Tibial nerve (tissue), 4 donors: Measurements from ENCODE around the gene ATPAF2. TPM values are rescaled to one million over a fixed set of nuclear protein-coding genes. Genes with fewer than 3 reads are reported as not detected.

Experiments
- DNase-seq, 2 donors: peaks; one replicate each; pipeline ENCODE4 v3.0.0-alpha.2; 2019; ENCODE audit warnings: low spot score in 2 of 2
- H3K27ac ChIP-seq, 4 donors: fragments of 200-600 bp; sonication (generic) in 3 of 4; one replicate each; pipeline ENCODE4 v1.5.1; 2017 to 2019; ENCODE audit warnings: mild to moderate bottlenecking in 1 of 4
- H3K27me3 ChIP-seq, 2 donors: fragments of 200-600 bp; sonication (generic) in 1 of 2; one replicate each; pipeline versions ENCODE4 v1.5.1 to v1.6.0; 2017 to 2019
- H3K36me3 ChIP-seq, 3 donors: fragments of 200-600 bp; sonication (generic); one replicate each; pipeline ENCODE4 v1.5.1; 2018 to 2019
- H3K4me1 ChIP-seq, 4 donors: fragments of 200-600 bp; sonication (generic) in 3 of 4; one replicate each; pipeline ENCODE4 v1.5.1; 2017 to 2019
- H3K4me3 ChIP-seq, 4 donors: fragments of 200-600 bp; sonication (generic) in 3 of 4; one replicate each; pipeline ENCODE4 v1.5.1; 2017 to 2019; ENCODE audit warnings: mild to moderate bottlenecking in 1 of 4, moderate library complexity in 1 of 4
- H3K9me3 ChIP-seq, 4 donors: fragments of 200-600 bp; sonication (generic) in 3 of 4; one replicate each; pipeline ENCODE4 v1.5.1; 2017 to 2019
- EP300 ChIP-seq, 2 donors: sonication (generic); formaldehyde crosslinking; IDR thresholded peaks; one replicate each; pipeline ENCODE4 v1.6.1; 2017; ENCODE audit warnings: antibody characterized with exemption in 2 of 2, mild to moderate bottlenecking in 1 of 2
- POLR2A ChIP-seq, 2 donors: fragments of 450-650 bp; IDR thresholded peaks; one replicate each; pipeline ENCODE4 v1.6.1; 2017; ENCODE audit warnings: antibody characterized with exemption in 2 of 2, mild to moderate bottlenecking in 2 of 2, moderate library complexity in 2 of 2
- WGBS, 2 donors: methylation state at CpG; one replicate each; pipeline ENCODE4 v1.1.5; 2018; 5-methylcytosine and 5-hydroxymethylcytosine counted together
- total RNA-seq, 4 donors: library from RNA; depleted of rRNA; stranded (reverse); fragments of >200 nt; gene quantifications; one replicate each; pipeline ENCODE4 v1.1.0, GENCODE V29; 2016
- TF ChIP-seq, protein P1 (sequence below), 5 experiments: fragments of 200-600 bp in 3 of 5; fragments of 450-650 bp in 2 of 5; sonication (generic) in 3 of 5; IDR thresholded peaks; one replicate each; pipeline ENCODE4 v1.5.1; 2016 to 2019; ENCODE audit warnings: antibody characterized with exemption in 5 of 5, mild to moderate bottlenecking in 3 of 5, moderate library complexity in 2 of 5

ATPAF2 gene
- total RNA-seq, 4 donors from 2014 or later = 24.0 to 43.7 (median 35.5) TPM

DNA sequence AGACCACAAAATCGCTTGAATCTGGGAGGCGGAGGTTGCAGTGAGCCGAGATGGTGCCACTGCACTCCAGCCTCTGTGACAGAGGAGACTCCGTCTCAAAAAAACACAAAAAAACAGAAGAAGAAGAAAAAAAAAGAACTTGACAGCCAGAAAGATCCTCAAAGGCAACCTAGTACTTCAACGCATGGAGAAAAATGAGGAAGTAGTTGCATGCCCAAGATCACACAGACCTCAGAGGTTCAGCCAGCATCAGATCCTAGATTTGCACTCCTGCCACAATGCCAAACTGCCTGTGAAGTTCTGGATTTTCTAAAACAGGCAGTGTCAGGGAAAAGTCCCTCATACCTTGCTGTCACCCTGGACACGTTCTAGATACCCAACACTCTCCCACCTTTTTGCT is 1.5 kb downstream of the ATPAF2 start:
- Histone ChIP-seq H3K27ac (no peak overlapping the region), H3K36me3 (no peaks in the 10 kb centered on the region), H3K27me3 (no peaks in the 10 kb centered on the region), H3K4me3 (no peak overlapping the region), H3K9me3 (no peaks in the 10 kb centered on the region), H3K4me1 (peaks cover 0 to 48% (median 25%) of the 10 kb centered on the region in 4 donors)
- no peak for TF ChIP-seq EP300 (IDR thresholded peaks at IDR 0.05)
- TF ChIP-seq, protein P1, sequence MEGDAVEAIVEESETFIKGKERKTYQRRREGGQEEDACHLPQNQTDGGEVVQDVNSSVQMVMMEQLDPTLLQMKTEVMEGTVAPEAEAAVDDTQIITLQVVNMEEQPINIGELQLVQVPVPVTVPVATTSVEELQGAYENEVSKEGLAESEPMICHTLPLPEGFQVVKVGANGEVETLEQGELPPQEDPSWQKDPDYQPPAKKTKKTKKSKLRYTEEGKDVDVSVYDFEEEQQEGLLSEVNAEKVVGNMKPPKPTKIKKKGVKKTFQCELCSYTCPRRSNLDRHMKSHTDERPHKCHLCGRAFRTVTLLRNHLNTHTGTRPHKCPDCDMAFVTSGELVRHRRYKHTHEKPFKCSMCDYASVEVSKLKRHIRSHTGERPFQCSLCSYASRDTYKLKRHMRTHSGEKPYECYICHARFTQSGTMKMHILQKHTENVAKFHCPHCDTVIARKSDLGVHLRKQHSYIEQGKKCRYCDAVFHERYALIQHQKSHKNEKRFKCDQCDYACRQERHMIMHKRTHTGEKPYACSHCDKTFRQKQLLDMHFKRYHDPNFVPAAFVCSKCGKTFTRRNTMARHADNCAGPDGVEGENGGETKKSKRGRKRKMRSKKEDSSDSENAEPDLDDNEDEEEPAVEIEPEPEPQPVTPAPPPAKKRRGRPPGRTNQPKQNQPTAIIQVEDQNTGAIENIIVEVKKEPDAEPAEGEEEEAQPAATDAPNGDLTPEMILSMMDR (IDR thresholded peaks at IDR 0.05) = no peak
- TF ChIP-seq POLR2A (IDR thresholded peaks at IDR 0.05) = no peak
- WGBS, 2 donors = 77 to 81% methylated on average over 6 of the region's 6 CpGs
- DNase-seq = no peak

DNA sequence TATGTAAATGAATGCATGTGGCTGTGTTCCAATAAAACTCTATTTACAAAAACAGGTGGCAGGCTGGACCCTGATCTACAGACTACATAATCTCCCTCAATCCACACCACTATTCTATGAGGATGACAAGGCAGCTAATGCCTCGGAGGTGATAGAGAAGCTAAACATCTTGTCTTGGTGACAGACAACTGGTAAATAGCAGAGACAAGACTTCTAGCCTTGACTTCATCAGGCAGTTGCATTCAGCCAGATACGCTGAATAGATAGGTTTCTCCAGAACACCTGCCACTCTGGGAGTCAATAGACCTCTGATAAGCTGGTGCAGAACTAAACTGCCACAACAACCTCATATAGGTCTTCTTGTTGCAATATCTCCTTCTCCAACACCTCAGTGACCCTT is 3.3 kb downstream of the ATPAF2 start:
- TF ChIP-seq, protein P1 (IDR thresholded peaks at IDR 0.05) = no peak
- no peak for TF ChIP-seq POLR2A (IDR thresholded peaks at IDR 0.05)
- no peak for TF ChIP-seq EP300 (IDR thresholded peaks at IDR 0.05)
- Histone ChIP-seq H3K27me3 (no peaks in the 10 kb centered on the region), H3K4me1 (peaks cover 0 to 33% (median 23%) of the 10 kb centered on the region in 4 donors), H3K9me3 (no peaks in the 10 kb centered on the region), H3K4me3 (no peak overlapping the region), H3K36me3 (no peaks in the 10 kb centered on the region), H3K27ac (no peak overlapping the region)
- WGBS, 2 donors = 73 to 86% methylated on average over 2 of the region's 2 CpGs
- DNase-seq = no peak

DNA sequence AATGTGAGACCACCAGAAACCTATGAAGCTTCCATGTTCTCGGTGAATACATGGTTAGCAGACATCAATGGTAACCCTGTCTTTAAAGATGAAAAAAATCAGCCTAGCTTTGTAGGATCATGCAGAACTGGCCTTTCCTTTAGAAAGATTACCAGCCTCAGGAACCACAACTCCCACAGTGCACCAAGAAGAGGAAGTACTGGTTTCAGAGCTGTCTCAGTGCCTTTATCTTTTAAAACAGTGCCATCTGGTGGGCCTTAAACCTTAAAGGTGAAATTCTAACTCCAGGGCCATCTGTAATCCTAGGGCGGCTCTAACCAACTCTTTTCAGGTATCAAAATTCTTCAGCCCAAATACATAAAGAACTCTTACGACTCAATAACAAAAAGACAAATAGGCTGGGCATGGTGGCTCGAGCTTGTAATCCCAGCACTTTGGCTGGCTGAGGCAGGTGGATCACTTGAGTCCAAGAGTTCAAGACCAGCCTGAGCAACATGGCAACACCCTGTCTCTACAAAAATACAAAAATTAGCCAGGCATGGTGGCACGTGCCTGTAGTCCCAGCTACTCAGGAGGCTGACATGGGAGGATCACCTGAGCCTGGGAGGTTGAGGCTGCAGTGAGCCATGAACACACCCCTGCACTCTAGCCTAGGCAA is 5.4 kb downstream of the ATPAF2 start:
- H3K4me1 ChIP-seq = peaks cover 0 to 24% (median 14%) of the 10 kb centered on the region in 4 donors
- no peaks in the 10 kb centered on the region for H3K9me3 ChIP-seq
- no peak overlapping the region for H3K4me3 ChIP-seq
- H3K27me3 ChIP-seq = no peaks in the 10 kb centered on the region
- WGBS, 2 donors = 28 to 30% methylated on average over 5 of the region's 5 CpGs
- peak in 1 of 2 donors; percentile 73 for DNase-seq
- no peak for TF ChIP-seq POLR2A (IDR thresholded peaks at IDR 0.05)
- TF ChIP-seq, protein P1 (IDR thresholded peaks at IDR 0.05) = peak; percentile 42 to 84 (median 65)
- no peaks in the 10 kb centered on the region for H3K36me3 ChIP-seq
- H3K27ac ChIP-seq = no peak overlapping the region

DNA sequence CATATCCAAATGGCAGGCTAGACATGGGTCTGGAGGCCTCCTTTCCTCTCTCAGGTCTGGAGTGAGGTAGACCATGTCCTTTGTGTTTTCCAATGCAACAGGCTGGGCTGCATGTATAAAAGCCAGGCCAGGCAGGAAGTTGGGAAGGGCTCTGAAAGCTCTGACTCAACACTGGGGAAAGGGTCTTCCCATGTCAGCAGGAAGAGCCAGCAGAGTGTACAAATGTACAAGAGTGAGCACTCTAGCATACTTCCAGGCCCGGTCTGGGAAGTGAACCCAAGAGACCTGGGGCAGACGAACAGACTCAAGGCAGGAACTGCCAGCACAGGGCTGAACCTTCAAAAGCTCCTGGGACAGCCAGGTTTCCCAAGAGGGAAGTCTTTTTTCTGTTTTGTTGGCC is 7.0 kb downstream of the ATPAF2 start:
- H3K27me3 ChIP-seq = no peaks in the 10 kb centered on the region
- peaks cover 0 to 13% (median 0%) of the 10 kb centered on the region in 3 donors for H3K36me3 ChIP-seq
- H3K27ac ChIP-seq = peak overlapping the region in 1 of 4 donors; percentile 6
- DNase-seq = no peak
- peaks cover 0 to 8% (median under 1%) of the 10 kb centered on the region in 4 donors for H3K4me1 ChIP-seq
- no peaks in the 10 kb centered on the region for H3K9me3 ChIP-seq
- WGBS, 2 donors = 45 to 49% methylated on average over 2 of the region's 2 CpGs
- H3K4me3 ChIP-seq = no peak overlapping the region
- TF ChIP-seq, protein P1 (IDR thresholded peaks at IDR 0.05) = no peak
- no peak for TF ChIP-seq EP300 (IDR thresholded peaks at IDR 0.05)

DNA sequence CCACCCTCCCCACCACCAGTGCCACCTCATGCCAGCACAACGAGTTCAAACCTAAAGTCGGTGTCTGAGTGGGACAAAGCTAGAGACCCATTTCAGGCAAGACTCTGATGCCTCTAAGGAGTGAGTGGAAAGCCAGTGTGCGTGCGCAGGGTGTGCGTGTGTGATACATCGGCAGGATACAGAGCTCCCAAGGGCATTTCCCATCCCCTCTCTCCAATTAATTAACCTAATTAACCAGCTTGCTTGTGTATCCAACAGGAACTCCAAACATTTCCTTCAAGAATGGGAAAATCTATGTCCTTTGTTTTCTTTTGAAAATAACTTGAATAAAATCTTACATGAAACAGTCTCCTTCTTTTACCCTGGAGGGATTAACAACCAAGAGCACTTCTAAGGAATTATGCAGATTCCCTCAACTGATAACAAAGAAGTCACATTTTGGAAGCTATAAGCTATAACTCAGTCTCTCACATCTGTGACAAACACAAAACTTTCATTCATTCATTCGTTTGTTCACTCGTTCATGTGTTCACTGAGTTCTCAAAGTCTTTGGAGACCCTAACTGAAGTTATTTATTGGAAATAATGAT is 9.9 kb downstream of the ATPAF2 start:
- no peak for DNase-seq
- H3K36me3 ChIP-seq = peaks cover 0 to 23% (median 0%) of the 10 kb centered on the region in 3 donors
- WGBS, 2 donors = 76 to 79% methylated on average over 8 of the region's 8 CpGs
- peaks cover 0 to 19% (median 6%) of the 10 kb centered on the region in 4 donors for H3K4me1 ChIP-seq
- H3K27me3 ChIP-seq = no peaks in the 10 kb centered on the region
- no peaks in the 10 kb centered on the region for H3K9me3 ChIP-seq
- H3K27ac ChIP-seq = no peak overlapping the region
- TF ChIP-seq POLR2A (IDR thresholded peaks at IDR 0.05) = no peak
- TF ChIP-seq, protein P1 (IDR thresholded peaks at IDR 0.05) = no peak
- TF ChIP-seq EP300 (IDR thresholded peaks at IDR 0.05) = no peak
- H3K4me3 ChIP-seq = no peak overlapping the region
